MCF 10A (cell line): ENCODE results near the gene PGP. TPM values are rescaled to one million over a fixed set of nuclear protein-coding genes. Genes with fewer than 3 reads are reported as not detected.

Experiments used
- BruUV-seq: library from RNA; stranded (reverse); fragments of 400-500 nt; replicated peaks from 2 replicates; lab custom pipeline; 2021; lab: Mats Ljungman, UMichigan
- CTCF ChIA-PET: fragments of 300-600 bp; sonication (Branson Sonifier 250); formaldehyde crosslinking; extraction: SDS; loops from one replicate; lab custom pipeline; 2021; ENCODE audit warnings: antibody characterized with exemption, inconsistent platforms; lab: Yijun Ruan, JAX
- POLR2A ChIA-PET: fragments of 300-600, 350-650 bp; sonication (Branson Sonifier 250); formaldehyde crosslinking; extraction: SDS; loops from one replicate; lab custom pipeline; 2020; ENCODE audit warnings: antibody characterized with exemption, inconsistent platforms; lab: Yijun Ruan, JAX
- DNase-seq: peaks from one replicate; pipeline ENCODE4 v3.0.0-alpha.2; 2018; ENCODE audit not compliant: unreplicated experiment
- H3K27ac Mint-ChIP-seq: one replicate; pipeline ENCODE4 v1.8.0; 2022; ENCODE audit warnings: mild to moderate bottlenecking, low read depth, mixed read lengths; ENCODE audit not compliant: unreplicated experiment
- H3K27me3 Mint-ChIP-seq: one replicate; pipeline ENCODE4 v1.8.0; 2022; ENCODE audit warnings: mixed read lengths; ENCODE audit not compliant: insufficient read depth, unreplicated experiment
- H3K36me3 Mint-ChIP-seq: one replicate; pipeline ENCODE4 v1.8.0; 2022; ENCODE audit warnings: mild to moderate bottlenecking, moderate library complexity, mixed read lengths; ENCODE audit not compliant: insufficient read depth, unreplicated experiment
- H3K4me1 Mint-ChIP-seq: one replicate; pipeline ENCODE4 v1.8.0; 2022; ENCODE audit warnings: mixed read lengths; ENCODE audit not compliant: insufficient read depth, unreplicated experiment
- H3K4me3 Mint-ChIP-seq: one replicate; pipeline ENCODE4 v1.8.0; 2022; ENCODE audit warnings: mild to moderate bottlenecking, moderate library complexity, mixed read lengths; ENCODE audit not compliant: unreplicated experiment
- H3K9me3 Mint-ChIP-seq: one replicate; pipeline ENCODE4 v1.8.0; 2022; ENCODE audit warnings: mixed read lengths; ENCODE audit not compliant: unreplicated experiment
- CTCF ChIP-seq: fragments of 200-600 bp; IDR thresholded peaks from one replicate; pipeline ENCODE4 v1.8.0; 2022; ENCODE audit warnings: antibody characterized with exemption, mild to moderate bottlenecking; ENCODE audit not compliant: unreplicated experiment
- intact Hi-C: fragments of 100-400 bp; cut with micrococcal nuclease; formaldehyde crosslinking; loops from 2 replicates; pipeline ENCODE4 v1.14.1; 2022
- total RNA-seq: library from RNA; stranded (reverse); gene quantifications from 2 replicates; pipeline ENCODE4 v1.2.3, GENCODE V29; 2022

Gene PGP
- total RNA-seq, 1 experiment from 2014 or later: 12.0 TPM

- Mint-ChIP-seq H3K36me3 (peaks cover 71% of the 10 kb centered on the region), H3K27ac (no peak overlapping the region), H3K4me3 (no peak overlapping the region), H3K27me3 (no peaks in the 10 kb centered on the region), H3K4me1 (peaks cover 5% of the 10 kb centered on the region), H3K9me3 (no peaks in the 10 kb centered on the region)
- no peak for TF ChIP-seq CTCF
- BruUV-seq: no TSS peak
- DNase-seq: no peak
- ChIA-PET CTCF (interaction anchor here (0.5 kb wide), 1 partner anchor 98 kb away, joined by 3 read pairs; no protein-coding TSS in a partner anchor), POLR2A (interaction anchor here (0.7 to 1.6 kb wide), 3 partner anchors 10 to 254 kb away, joined by 3 to 15 read pairs (median 3); partner anchors contain the start of genes ECI1 and GFER)
- intact Hi-C loops: no loop called here
Measured at GRCh38 chr16:2238150-2238837, 23.7 kb upstream of the PGP start.

GRCh38 chr16:2237493-2238149 lies 23.0 kb upstream of the PGP start:
- no peaks in the 10 kb centered on the region for H3K9me3 Mint-ChIP-seq
- BruUV-seq: no TSS peak
- DNase-seq: no peak
- H3K4me3 Mint-ChIP-seq: no peak overlapping the region
- peaks cover 71% of the 10 kb centered on the region for H3K36me3 Mint-ChIP-seq
- intact Hi-C loops: no loop called here
- no peak overlapping the region for H3K27ac Mint-ChIP-seq
- ChIA-PET CTCF (interaction anchor here (0.5 kb wide), 1 partner anchor 17 kb away, joined by 3 read pairs; no protein-coding TSS in a partner anchor), POLR2A (interaction anchor here (1.0 to 1.6 kb wide), 2 partner anchors 13 to 14 kb away, joined by 4 to 15 read pairs; partner anchors contain the start of gene ECI1)
- H3K4me1 Mint-ChIP-seq: peaks cover 5% of the 10 kb centered on the region
- no peaks in the 10 kb centered on the region for H3K27me3 Mint-ChIP-seq
- no peak for TF ChIP-seq CTCF

GRCh38 chr16:2237102-2237482 lies 22.5 kb upstream of the PGP start:
- POLR2A ChIA-PET: interaction anchor here (0.5 to 1.0 kb wide), 3 partner anchors 12 to 233 kb away, joined by 3 to 4 read pairs (median 4); partner anchors contain the start of gene ECI1

More at GRCh38 chr16:2237102-2237482, 22.5 kb upstream of the PGP start:
- Mint-ChIP-seq H3K27ac (no peak overlapping the region), H3K4me3 (no peak overlapping the region), H3K36me3 (peaks cover 68% of the 10 kb centered on the region), H3K4me1 (no peaks in the 10 kb centered on the region), H3K27me3 (no peaks in the 10 kb centered on the region), H3K9me3 (no peaks in the 10 kb centered on the region)
- intact Hi-C loops: no loop called here
- no TSS peak for BruUV-seq
- TF ChIP-seq CTCF: no peak
- CTCF ChIA-PET: interaction anchor here (0.5 kb wide), 1 partner anchor 17 kb away, joined by 3 read pairs; no protein-coding TSS in a partner anchor
- DNase-seq: no peak
